Measurements from ENCODE around the gene ADCY4.

ADCY4 gene

GRCh38 chr14:24272467-24272866 lies 62.4 kb downstream of the ADCY4 start:
- no peak for DNase-seq (ENCODE audit: low spot score)

GRCh38 chr14:24271834-24272263 lies 63.0 kb downstream of the ADCY4 start:
- DNase-seq (ENCODE audit: low spot score): no peak

GRCh38 chr14:24271134-24271833 lies 63.6 kb downstream of the ADCY4 start, which contains the start of gene RABGGTA:
Gene RABGGTA (minus strand): TSS chr14:24271597. CDS start chr14:24271115, 482 bp downstream.
- DNase-seq (ENCODE audit: low spot score): peak; percentile 94

GRCh38 chr14:24270537-24271133 lies 64.2 kb downstream of the ADCY4 start:
- DNase-seq (ENCODE audit: low spot score): no peak

GRCh38 chr14:24269910-24270536 lies 64.8 kb downstream of the ADCY4 start:
- DNase-seq (ENCODE audit: low spot score): no peak

- DNase-seq (ENCODE audit: low spot score): no peak
Measured at GRCh38 chr14:24269368-24269767, 65.5 kb downstream of the ADCY4 start.

Data from CD4-positive, alpha-beta T cell treated with Interleukin-2 at 100 ng/mL for 4 hours (primary cell).